Coronary artery (tissue), 2 donors: ENCODE results near the gene KBTBD13.

ENCODE experiments used
- DNase-seq: peaks from one replicate; pipeline ENCODE4 v3.0.0-alpha.2; 2017; ENCODE audit warnings: low spot score
- H3K27ac ChIP-seq, 2 donors: fragments of 200-600 bp; sonication (generic); one replicate each; pipeline ENCODE4 v1.5.1; 2016 to 2019
- H3K4me3 ChIP-seq: fragments of 200-600 bp; sonication (generic); 2 replicates; pipeline ENCODE4 v1.5.1; 2016; ENCODE audit warnings: mild to moderate bottlenecking, moderate library complexity
- TF ChIP-seq, protein P1 (sequence below): fragments of 200-600 bp; sonication (generic); IDR thresholded peaks from one replicate; pipeline ENCODE4 v1.5.1; 2019; ENCODE audit warnings: antibody characterized with exemption

Gene KBTBD13

DNA sequence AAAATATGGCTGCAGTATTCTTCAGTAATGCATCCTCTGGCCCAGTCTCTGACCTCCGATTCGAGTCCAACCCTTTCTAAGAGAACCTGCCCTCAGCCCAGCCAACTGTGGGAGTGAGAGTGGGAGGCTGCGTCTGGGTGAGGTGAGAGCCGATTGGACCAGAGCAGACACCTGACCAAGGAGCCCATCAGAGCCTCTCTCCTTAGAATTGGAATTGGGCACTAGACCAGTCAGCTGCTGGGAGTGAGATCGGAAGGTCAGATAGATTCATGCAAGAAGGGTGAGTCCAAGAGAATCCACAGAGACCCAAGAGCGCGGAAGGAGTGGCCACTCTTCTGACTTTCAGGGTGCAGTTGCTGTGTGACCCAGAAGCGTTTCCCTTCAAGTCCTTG, 19.0 kb upstream of the KBTBD13 start:
- TF ChIP-seq, protein P1, sequence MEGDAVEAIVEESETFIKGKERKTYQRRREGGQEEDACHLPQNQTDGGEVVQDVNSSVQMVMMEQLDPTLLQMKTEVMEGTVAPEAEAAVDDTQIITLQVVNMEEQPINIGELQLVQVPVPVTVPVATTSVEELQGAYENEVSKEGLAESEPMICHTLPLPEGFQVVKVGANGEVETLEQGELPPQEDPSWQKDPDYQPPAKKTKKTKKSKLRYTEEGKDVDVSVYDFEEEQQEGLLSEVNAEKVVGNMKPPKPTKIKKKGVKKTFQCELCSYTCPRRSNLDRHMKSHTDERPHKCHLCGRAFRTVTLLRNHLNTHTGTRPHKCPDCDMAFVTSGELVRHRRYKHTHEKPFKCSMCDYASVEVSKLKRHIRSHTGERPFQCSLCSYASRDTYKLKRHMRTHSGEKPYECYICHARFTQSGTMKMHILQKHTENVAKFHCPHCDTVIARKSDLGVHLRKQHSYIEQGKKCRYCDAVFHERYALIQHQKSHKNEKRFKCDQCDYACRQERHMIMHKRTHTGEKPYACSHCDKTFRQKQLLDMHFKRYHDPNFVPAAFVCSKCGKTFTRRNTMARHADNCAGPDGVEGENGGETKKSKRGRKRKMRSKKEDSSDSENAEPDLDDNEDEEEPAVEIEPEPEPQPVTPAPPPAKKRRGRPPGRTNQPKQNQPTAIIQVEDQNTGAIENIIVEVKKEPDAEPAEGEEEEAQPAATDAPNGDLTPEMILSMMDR: no peak
- no peak for DNase-seq
- H3K27ac ChIP-seq: peak overlapping the region; percentile 79 to 95
- peak overlapping the region; percentile 10 for H3K4me3 ChIP-seq

DNA sequence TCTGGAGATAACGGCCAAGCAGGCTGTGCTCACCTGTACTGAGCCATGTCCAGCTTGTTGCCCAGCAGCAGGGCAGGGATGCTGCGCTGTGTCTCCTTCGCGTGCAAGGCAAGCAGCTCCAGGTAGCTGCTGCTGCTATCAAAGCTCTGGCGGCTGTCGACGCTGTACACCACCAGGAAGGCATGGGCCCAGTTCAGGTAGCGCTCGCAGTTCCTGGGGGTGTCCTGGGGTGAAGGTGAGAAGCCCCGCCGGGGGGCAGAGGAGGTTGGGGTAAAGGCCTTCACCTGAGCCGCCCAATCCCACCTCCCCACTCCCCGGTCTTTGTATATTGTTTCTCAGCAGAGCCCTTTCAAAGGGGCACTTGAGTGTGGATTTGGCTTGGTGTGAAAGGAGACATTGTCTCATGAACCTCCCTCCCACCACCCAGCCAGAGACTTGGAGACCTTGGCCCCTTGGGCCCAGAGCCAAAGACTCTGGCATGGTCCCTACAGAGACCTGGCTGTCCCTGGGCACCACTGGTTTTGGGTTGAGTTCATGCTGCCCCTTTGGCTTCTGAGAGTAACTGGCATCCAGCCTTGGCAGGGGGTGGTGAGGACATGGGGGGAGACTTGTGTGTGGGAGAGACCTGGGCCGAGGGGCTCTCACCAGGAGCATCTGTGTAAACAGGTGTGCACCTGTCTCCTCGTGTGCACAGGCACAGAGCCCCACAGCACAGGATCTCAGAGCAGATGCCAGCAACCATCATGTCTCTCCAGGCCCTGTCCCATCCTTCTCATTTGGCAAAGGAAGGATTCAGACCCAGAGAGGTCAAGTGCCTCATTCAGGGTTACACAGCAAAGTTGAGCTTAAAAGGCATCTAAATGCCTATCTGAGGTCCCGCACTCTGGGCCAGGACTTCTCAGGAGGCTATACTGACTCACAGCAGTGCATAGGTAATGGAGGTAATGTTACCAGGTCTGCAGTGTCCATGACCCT, 17.9 kb upstream of the KBTBD13 start:
- Histone ChIP-seq H3K4me3 (no peak overlapping the region), H3K27ac (peak overlapping the region; percentile 95 to 100)
- TF ChIP-seq, protein P1: no peak
- DNase-seq: no peak

DNA sequence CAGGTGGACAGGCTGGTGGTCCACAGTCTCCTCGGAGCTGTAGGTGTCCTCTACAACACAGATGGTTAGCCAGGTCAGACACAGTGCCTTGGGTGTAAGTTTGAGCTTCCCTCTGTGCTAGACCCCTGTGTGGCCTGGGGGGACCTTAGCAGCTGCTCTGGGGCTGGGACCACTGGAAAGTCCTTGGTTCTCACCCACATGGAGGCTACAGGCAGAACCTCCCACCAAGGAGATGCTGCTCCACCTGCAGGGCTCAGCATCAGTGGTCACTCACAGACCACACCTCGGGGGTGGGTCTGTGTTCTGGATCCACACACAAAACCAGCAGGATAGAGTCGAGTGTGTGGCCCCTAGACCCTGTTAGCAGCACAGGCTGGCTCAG, 17.2 kb upstream of the KBTBD13 start:
- no peak for DNase-seq
- TF ChIP-seq, protein P1: no peak
- H3K27ac ChIP-seq: peak overlapping the region; percentile 95 to 100

DNA sequence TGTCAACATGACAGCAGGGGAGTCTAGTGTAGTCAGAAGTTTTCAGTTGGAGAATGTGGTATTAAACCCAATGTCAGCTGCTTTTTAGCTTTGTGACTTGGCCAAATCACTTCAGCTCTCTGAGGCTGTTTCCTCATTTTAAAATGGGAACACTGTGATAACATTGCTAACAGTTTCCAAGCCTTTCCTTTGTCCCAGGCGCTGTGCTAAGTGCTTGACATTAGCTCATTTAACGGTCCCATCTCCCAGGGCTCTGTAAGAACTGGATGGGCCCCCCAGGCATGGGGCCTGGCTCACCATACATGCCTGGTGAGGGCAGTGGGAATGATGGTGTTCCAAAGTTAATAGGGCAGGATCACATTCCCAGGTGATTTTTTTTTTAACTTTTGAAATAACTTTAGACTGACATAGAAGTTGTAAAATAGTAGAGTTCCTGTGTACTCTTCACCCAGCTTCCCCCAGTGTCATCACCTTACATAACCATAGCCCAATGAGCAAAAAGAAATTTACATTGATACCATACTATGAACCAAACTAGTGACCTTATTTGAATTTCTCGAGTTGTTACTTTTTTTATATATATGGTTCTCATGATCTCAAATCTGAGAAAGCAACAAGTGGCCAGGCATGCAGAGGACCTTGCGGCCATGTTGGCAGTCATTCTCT, 16.5 kb upstream of the KBTBD13 start:
- DNase-seq: no peak
- Histone ChIP-seq H3K27ac (peak overlapping the region; percentile 95 to 100), H3K4me3 (peak overlapping the region; percentile 49)
- TF ChIP-seq, protein P1: no peak

More for the DNA sequence above, 17.2 kb upstream of the KBTBD13 start:
- H3K4me3 ChIP-seq: peak overlapping the region; percentile 49

DNA sequence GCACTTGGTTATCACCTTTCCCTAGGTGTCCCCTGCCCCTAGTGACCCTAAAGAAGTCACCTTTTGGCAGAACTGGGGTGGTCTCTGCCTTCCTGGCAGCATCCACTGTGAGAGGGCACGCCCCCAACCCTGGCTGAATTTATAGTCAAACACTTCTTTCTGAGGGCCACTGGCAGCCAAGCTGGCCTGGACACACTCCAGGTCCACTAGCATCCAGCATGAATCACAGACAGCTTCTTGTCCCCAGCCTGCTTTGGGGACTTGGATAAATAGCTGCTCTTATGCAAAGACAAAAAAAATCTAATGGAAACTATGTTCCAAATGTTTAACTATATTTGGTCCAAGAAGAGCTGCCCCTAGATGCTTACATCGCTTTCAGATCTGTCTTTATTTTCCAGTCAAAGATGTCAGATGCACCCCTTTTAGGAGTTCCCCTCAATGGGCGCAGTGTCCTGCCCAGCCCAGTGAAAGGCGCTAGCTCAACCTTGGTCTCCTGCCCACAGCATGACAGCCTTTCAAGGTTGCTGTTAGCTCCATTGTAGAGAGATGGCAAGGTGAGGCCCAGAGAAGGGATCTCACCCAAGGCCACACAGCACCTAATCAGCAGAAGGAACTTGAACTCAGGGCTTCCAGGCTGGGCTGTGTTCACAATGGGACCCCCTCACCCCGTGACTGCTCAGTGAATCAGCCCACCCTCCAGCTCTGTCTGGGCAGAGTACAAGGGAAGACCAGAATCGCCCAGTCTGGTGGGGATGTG, 15.7 kb upstream of the KBTBD13 start:
- DNase-seq: no peak
- H3K27ac ChIP-seq: peak overlapping the region; percentile 95 to 100
- H3K4me3 ChIP-seq: peak overlapping the region; percentile 49
- TF ChIP-seq, protein P1: no peak

DNA sequence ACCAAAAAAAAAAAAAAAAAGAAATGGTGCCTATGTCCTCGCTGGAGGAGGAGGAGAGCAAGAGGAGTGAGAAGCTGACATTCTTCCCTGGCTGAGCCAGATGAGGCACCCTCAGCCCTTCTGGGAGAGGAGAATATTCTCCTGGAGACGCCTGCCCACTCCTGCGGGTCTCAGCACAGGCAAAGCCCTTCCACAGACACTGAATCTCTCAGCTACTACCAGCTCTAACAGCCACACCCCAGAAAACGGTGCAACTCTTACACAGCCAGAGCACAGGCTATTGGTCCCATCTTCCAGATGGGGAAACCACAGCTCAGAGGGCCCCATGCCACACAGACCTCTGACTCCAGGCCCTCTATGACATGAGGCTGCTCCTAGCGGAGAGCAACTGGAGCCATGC, 14.5 kb upstream of the KBTBD13 start:
- Histone ChIP-seq H3K4me3 (peak overlapping the region; percentile 87), H3K27ac (peak overlapping the region; percentile 95 to 100)
- TF ChIP-seq, protein P1: no peak
- no peak for DNase-seq
